Activated CD4-positive, alpha-beta T cell treated with anti-CD3 and anti-CD28 coated beads, Interleukin-2, amount 50 U/mL, for 1 hour (primary cell): ENCODE measurements around the gene CRADD.
"Not testable (repeated sequence)": the region's sequence is repeated elsewhere in the genome, so short reads cannot be mapped to it uniquely, and the experiment has no call there.

Experiments used
- DNase-seq: peaks from one replicate; pipeline ENCODE4 v3.0.0-alpha.2; 2020

CRADD gene

GRCh38 chr12:93883436-93884154 lies 206.4 kb downstream of the CRADD start:
- no peak for DNase-seq

- DNase-seq, result no peak
These were observed 207.8 kb downstream of the CRADD start for GRCh38 chr12:93884794-93885460.

- not testable (repeated sequence) for DNase-seq
These were observed 208.9 kb downstream of the CRADD start for GRCh38 chr12:93885973-93886532.

- DNase-seq, result no peak
These were observed 209.6 kb downstream of the CRADD start for GRCh38 chr12:93886533-93887511.

- DNase-seq, result no peak
These were observed 211.8 kb downstream of the CRADD start for GRCh38 chr12:93888964-93889363.

- DNase-seq, result no peak
These were observed 212.5 kb downstream of the CRADD start for GRCh38 chr12:93889516-93890212.

GRCh38 chr12:93892423-93893268 lies 215.5 kb downstream of the CRADD start:
- no peak for DNase-seq

- no peak for DNase-seq
These were observed 217.4 kb downstream of the CRADD start for GRCh38 chr12:93894391-93895088.

- DNase-seq, result no peak
These were observed 217.9 kb downstream of the CRADD start for GRCh38 chr12:93895089-93895445.

- DNase-seq, result no peak
These were observed 219.3 kb downstream of the CRADD start for GRCh38 chr12:93896427-93896826.

GRCh38 chr12:93896952-93897351 lies 219.8 kb downstream of the CRADD start:
- DNase-seq, result no peak

GRCh38 chr12:93901739-93902138 lies 224.6 kb downstream of the CRADD start:
- no peak for DNase-seq

- no peak for DNase-seq
These were observed 225.0 kb downstream of the CRADD start for GRCh38 chr12:93902192-93902591.

- no peak for DNase-seq
These were observed 225.8 kb downstream of the CRADD start for GRCh38 chr12:93902736-93903562.

- DNase-seq, result no peak
These were observed 226.9 kb downstream of the CRADD start for GRCh38 chr12:93904124-93904523.

GRCh38 chr12:93908264-93908663 lies 231.1 kb downstream of the CRADD start:
- DNase-seq, result no peak

- no peak for DNase-seq
These were observed 231.8 kb downstream of the CRADD start for GRCh38 chr12:93908846-93909567.

- no peak for DNase-seq
These were observed 234.2 kb downstream of the CRADD start for GRCh38 chr12:93911396-93911795.

GRCh38 chr12:93912086-93912733 lies 235.0 kb downstream of the CRADD start:
- no peak for DNase-seq
